Measurements from ENCODE around the gene G3BP2.

Gene G3BP2

GRCh38 chr4:75637827-75638226, 35.4 kb downstream of the G3BP2 start:
- no peak for DNase-seq

- DNase-seq: no peak
Observed at GRCh38 chr4:75637176-75637575, 36.0 kb downstream of the G3BP2 start.

- no peak for DNase-seq
Observed at GRCh38 chr4:75634951-75635350, 38.3 kb downstream of the G3BP2 start.

- DNase-seq: no peak
Observed at GRCh38 chr4:75634281-75634680, 38.9 kb downstream of the G3BP2 start.

- no peak for DNase-seq
Observed at GRCh38 chr4:75633846-75634245, 39.4 kb downstream of the G3BP2 start.

- no peak for DNase-seq
Observed at GRCh38 chr4:75630937-75631329, 42.3 kb downstream of the G3BP2 start.

GRCh38 chr4:75630174-75630936, 42.9 kb downstream of the G3BP2 start, which contains the start of gene CDKL2:
Gene CDKL2, minus strand, starts transcription at chr4:75630528. Its CDS starts 4,540 bp downstream, at chr4:75625988.
- peak; percentile 89 to 91 for DNase-seq

- DNase-seq: no peak
Observed at GRCh38 chr4:75629239-75629638, 44.0 kb downstream of the G3BP2 start.

- no peak for DNase-seq
Observed at GRCh38 chr4:75623026-75623425, 50.2 kb downstream of the G3BP2 start.

- DNase-seq: no peak
Observed at GRCh38 chr4:75621715-75622114, 51.5 kb downstream of the G3BP2 start.

- no peak for DNase-seq
Observed at GRCh38 chr4:75612306-75612705, 60.9 kb downstream of the G3BP2 start.

- DNase-seq: no peak
Observed at GRCh38 chr4:75605928-75606327, 67.3 kb downstream of the G3BP2 start.

- DNase-seq: no peak
Observed at GRCh38 chr4:75599647-75600046, 73.6 kb downstream of the G3BP2 start.

GRCh38 chr4:75598390-75598789, 74.8 kb downstream of the G3BP2 start:
- no peak for DNase-seq

GRCh38 chr4:75596061-75596460, 77.2 kb downstream of the G3BP2 start:
- DNase-seq: no peak

GRCh38 chr4:75593393-75593792, 79.8 kb downstream of the G3BP2 start:
- no peak for DNase-seq

Measured in SHP77 (cell line).